Fibroblast of the conjunctiva (primary cell): ENCODE data around the gene PSENEN.
"Not testable (repeated sequence)": the region's sequence is repeated elsewhere in the genome, so short reads cannot be mapped to it uniquely, and the experiment has no call there.

Experiments
- DNase-seq: peaks from one replicate; pipeline ENCODE4 v3.0.0-alpha.2; 2010; ENCODE audit warnings: low read depth

Gene PSENEN

GRCh38 chr19:35718345-35719041 is 27.0 kb upstream of the PSENEN start:
- no peak for DNase-seq

- no peak for DNase-seq
Measured at GRCh38 chr19:35719402-35720162, 25.9 kb upstream of the PSENEN start.

GRCh38 chr19:35720163-35720524 is 25.3 kb upstream of the PSENEN start:
- DNase-seq: no peak

- no peak for DNase-seq
Measured at GRCh38 chr19:35720648-35721047, 24.8 kb upstream of the PSENEN start.

- no peak for DNase-seq
Measured at GRCh38 chr19:35721374-35721773, 24.1 kb upstream of the PSENEN start.

- DNase-seq: no peak
Measured at GRCh38 chr19:35722461-35722860, 23.0 kb upstream of the PSENEN start.

- DNase-seq: no peak
Measured at GRCh38 chr19:35722897-35723296, 22.6 kb upstream of the PSENEN start.

- DNase-seq: no peak
Measured at GRCh38 chr19:35723671-35724070, 21.8 kb upstream of the PSENEN start.

- not testable (repeated sequence) for DNase-seq
Measured at GRCh38 chr19:35724132-35724531, 21.3 kb upstream of the PSENEN start.

GRCh38 chr19:35724560-35724959 is 20.9 kb upstream of the PSENEN start:
- no peak for DNase-seq

GRCh38 chr19:35725216-35725861 is 20.1 kb upstream of the PSENEN start:
- no peak for DNase-seq

- no peak for DNase-seq
Measured at GRCh38 chr19:35727053-35727955, 18.1 kb upstream of the PSENEN start.

GRCh38 chr19:35727956-35728706 is 17.3 kb upstream of the PSENEN start:
- DNase-seq: no peak

- DNase-seq: no peak
Measured at GRCh38 chr19:35729021-35729420, 16.4 kb upstream of the PSENEN start.

GRCh38 chr19:35729763-35730162 is 15.7 kb upstream of the PSENEN start:
- no peak for DNase-seq

- no peak for DNase-seq
Measured at GRCh38 chr19:35730326-35730725, 15.1 kb upstream of the PSENEN start.

- no peak for DNase-seq
Measured at GRCh38 chr19:35731353-35731752, 14.1 kb upstream of the PSENEN start.

GRCh38 chr19:35731779-35732405 is 13.6 kb upstream of the PSENEN start:
- DNase-seq: no peak

GRCh38 chr19:35732540-35733179 is 12.8 kb upstream of the PSENEN start:
- no peak for DNase-seq
